SK-N-DZ (cell line): ENCODE measurements around the gene MRPL19. TPM values are rescaled to one million over a fixed set of nuclear protein-coding genes. Genes with fewer than 3 reads are reported as not detected.

ENCODE experiments used
- DNase-seq: peaks from one replicate; pipeline ENCODE4 v3.0.0-alpha.2; 2015; ENCODE audit warnings: low spot score
- polyA plus RNA-seq, 2 experiments: library from polyadenylated mRNA; depleted of rRNA; stranded (reverse); fragments of >200 nt; gene quantifications; 2 replicates each; pipeline ENCODE4 v1.2.3, GENCODE V29; 2014

The MRPL19 gene
- polyA plus RNA-seq (2014; cell fraction: cytosol; rRNA removed), result 43.6 and 57.3 TPM in 2 replicates
- 25.4 and 37.1 TPM in 2 replicates for polyA plus RNA-seq (2014; cell fraction: nucleus; rRNA removed)

DNA sequence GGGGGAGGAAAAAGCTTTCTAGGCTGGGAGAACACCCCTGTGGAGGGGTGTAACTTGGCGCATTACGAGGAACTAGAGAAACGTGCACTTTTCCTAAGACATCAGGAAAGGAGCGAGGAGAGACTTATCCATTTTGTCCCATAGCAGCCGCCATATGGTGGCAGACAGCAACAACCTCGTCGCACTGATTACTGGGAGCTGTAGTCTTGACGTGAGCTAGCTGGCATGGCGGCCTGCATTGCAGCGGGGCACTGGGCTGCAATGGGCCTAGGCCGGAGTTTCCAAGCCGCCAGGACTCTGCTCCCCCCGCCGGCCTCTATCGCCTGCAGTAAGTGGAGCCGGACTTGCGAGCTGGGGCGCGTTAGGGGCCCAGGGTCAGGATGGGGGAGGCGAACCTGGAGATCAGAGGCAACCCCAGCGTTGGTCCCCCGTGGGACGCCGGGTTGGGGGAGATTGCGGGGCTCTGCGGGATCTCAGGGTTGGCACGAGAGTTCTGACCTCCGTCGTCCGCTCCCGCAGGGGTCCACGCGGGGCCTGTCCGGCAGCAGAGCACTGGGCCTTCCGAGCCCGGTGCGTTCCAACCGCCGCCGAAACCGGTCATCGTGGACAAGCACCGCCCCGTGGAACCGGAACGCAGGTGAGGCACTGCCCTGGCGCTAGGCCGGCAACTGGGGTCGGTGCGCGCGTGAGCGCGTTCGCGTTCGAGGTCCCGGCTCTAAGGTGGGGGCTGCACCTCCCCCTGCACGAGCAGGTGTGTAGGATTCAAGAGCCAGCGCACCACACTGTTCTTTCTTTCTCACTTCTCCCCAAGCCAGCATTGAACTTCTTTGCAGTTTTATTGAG is at the start of gene MRPL19:
Gene MRPL19, plus strand, starts transcription at position 201 of the 843 bp plus-strand sequence. Its CDS starts 25 bp downstream, at position 226.
- DNase-seq, result peak; percentile 92

DNA sequence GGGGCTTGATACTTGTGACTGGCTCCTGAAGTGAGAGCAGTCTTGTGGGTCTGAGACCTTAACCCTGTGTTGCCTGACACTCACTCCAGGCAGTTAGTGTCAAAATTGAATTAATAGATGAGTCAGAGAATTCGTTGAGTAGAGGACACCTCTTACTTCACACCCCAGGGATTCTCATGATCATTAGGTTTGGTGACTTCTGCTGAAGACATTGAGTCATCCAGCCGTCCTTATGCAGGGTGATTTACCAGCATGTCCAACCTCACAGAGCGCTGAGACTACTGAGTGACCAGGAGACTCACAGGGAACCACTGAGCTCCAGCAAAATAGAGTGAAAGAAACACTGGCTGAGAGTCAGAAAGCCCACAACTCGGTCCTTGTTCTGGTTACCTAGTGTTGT is 49.8 kb upstream of the MRPL19 start:
- DNase-seq, result no peak

DNA sequence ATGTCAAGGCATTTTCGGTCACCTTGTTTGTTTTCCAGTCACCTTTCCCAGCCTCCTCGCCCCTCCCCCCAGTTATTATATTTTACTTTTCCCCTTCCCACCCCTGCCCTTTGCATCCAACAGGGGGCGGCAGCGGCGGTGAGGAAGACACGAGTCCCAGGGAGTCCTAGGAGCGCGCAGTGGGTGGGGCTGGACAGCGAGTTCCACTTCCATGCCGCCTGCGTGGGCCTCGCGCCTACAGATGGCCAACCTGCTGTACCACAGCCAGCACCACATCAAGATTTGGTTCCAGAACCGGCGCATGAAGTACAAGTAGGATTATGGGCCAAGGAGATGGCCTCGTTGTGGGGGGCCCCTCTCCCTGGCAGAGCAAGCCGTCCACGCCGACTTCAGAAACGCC is 48.6 kb upstream of the MRPL19 start:
- DNase-seq, result no peak

DNA sequence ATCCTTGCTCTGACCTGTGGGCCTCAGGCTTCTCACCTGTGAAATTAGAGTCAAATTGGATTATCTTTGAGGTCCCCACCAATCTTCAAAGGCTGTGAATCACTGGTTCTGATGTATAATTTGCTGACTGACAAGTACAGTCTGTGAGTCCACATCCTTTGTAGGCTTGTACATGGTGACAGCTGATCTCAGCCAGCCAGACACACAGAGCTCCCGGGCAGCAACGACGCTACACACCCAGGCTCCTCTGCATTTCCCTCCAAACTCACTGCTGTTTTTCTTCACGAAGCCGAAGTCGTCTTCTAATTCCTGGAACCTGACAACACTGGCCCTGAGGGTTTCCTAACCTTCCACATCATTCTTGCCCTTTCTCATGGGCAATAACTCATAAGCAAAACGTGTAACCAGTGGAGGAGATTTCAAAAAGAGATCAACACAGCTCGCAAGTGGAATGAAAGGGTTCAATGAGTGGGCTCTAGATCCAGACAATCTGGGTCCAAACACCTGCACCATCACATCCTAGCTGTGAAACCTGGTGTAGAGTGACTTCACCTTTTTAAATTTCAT is 47.9 kb upstream of the MRPL19 start:
- no peak for DNase-seq

DNA sequence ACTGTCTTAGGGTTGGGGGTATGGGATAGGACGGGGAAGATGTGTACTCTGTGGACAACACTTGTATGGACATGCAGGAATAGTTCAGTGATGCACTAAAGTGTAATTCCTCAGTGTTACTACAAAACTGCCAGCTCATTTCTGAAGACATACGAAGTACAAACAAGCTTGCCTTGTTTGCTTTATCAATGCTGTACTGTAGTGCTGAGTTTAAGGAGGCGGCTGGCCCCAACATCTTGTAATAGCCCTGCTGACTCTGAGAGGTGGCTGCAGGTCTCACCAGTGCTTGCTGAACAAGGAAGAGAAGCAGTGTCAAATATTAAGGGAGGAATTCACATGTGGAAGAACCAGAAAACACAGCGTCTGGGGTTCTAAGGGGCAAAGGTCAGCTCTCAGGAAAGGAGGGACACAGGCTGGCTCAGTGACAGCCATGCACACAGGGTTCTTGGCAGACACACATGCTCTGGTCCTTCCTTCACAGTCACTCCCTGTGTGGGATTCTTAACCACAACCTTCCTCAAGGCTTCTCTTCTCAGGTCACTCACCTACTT is 46.0 kb upstream of the MRPL19 start:
- DNase-seq, result no peak

DNA sequence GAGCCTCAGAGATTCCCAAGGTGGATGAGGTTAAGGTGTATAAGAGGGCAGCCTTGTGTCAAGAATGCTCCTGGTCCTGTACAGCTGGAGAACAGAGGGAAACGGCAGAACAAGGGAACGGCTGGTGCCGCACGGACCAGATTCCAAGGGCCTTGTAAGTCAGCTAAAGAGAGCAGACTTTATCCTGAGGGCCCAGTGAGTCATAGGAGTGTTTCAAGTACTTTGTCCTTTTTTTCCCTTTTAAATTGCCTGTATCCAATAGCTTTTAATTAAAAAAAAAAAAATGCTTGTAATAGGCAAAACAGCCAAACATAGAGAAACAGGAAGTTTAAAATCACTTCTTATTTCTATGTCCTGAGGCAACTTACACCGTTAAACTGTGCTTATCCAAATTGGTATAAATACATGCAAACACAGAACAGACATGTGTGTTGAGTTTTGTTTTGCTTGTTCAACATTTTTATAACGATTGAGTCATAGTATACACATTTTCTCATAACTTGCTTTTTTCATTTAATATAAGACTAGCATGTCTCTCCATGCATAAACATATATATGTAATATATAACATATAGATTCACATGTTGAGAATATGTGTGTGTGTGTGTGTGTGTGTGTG is 43.8 kb upstream of the MRPL19 start:
- no peak for DNase-seq

DNA sequence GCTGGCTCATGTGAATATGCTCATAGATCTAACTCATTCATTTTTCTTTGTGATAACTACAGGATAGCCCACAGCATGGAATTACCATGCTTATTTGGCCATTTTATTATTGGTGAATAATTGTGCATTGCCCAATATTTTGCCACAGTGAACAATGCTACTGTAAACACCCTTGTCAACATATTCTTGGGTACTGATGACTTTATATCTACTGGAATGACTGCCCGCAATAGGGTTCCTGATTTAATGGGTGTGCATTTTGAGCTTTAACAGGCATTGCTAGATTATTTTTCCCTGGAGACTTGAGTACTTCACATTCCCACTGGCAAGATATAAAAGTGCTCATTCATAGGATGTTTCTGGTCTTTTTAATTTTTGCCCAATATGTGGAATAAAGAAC is 43.1 kb upstream of the MRPL19 start:
- DNase-seq, result no peak

DNA sequence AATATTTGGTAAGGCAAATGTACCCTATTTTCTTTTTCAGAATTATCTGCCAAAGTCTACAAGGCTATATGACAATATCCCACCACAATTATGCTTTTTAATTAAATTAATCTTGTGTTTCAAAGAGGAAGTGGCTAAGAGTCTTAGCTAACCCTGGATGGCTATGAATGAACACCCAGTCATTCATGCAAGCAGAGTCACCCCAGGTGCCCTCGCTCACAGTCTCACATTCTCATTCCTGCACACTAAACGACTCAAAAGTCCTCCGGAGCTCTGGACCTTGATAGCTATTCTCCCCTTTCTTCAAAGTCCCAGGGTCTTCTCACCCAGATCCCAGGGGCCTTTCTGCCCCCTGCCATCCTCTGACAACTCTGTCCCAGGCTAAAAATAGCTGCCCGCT is 42.1 kb upstream of the MRPL19 start:
- no peak for DNase-seq

DNA sequence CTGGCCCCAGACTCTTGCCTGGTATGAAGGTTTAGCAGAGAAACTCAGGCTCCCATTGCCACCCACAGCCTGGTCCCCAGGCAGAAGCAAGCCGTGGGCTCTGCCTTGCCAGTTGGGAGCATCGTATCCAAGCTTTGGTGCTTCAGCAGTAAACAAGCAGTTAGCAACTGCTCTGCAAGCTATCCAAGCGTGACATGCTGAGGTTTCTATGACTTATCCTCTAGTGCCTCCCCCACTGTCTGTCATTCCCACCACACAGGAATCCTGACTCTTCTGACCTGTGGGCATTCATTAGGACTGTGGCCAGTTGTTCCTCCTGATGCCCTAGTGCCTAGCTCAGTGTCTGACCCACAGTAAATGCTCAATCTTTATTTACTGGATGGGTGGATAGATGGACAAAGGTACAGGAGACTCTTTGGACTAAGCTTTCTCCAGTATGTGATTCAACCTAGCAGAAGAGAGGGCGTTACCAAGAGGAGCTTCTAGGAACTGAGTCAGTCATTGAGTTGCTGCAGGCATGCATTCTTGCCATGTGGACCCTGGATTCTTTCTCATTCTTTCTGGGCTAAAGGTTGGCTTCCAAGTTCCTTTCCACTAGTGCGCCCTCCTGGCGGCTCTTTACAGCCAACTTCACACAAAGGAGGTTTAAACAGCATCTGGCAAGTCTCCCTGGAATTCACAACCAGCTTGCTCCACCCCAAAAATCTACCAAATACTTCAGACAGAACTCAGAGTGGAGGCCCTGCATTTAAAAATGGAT is 40.6 kb upstream of the MRPL19 start:
- DNase-seq, result no peak

DNA sequence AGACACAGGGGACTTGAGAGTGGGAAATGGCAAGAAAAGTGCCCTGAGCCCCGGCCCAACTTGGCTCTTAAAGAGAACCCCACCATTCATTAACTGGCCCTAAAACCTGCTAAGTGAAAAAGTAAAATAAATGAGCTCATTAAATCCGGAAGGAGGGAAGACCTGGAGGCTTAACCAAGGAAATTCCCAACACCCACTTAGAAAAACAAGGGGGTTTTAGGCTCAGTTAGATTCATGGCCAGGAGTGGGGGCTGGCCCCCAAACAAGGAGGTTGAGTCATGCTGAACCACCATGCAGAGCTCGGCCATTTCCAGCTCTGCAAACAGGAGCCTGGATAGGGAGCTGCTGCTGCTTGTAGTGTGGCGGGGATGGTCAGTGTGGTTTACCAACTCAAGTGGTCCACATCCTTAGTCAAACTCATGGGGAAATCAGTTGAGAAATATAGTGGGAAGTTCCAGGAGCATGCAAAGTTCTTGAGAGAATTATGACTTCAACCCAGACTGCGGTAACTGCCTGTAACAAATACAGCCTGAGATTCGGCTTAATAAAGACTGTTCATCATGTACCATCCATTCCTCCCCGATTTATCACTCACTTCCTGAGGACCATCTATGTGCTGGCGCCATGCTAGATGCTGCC is 39.7 kb upstream of the MRPL19 start:
- no peak for DNase-seq

DNA sequence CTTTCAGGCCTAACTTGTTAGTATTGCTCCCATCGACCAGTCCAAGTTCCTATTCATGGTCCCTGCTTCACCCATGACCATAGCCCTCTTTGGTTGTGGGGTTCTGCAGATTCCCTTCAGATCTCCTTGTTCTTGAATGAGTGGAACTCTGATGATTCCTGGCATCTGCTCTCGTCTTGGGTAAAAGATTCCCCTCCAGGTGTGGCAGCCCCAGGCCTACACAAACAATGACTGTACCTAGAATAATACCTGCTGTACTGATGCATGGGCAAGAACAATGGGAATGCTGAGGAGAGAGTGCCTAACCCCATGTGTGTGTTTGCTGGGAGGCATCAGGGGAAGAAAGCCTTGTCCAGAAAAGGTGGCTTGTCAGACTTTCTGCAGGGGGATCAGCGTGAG is 39.2 kb upstream of the MRPL19 start:
- DNase-seq, result no peak

DNA sequence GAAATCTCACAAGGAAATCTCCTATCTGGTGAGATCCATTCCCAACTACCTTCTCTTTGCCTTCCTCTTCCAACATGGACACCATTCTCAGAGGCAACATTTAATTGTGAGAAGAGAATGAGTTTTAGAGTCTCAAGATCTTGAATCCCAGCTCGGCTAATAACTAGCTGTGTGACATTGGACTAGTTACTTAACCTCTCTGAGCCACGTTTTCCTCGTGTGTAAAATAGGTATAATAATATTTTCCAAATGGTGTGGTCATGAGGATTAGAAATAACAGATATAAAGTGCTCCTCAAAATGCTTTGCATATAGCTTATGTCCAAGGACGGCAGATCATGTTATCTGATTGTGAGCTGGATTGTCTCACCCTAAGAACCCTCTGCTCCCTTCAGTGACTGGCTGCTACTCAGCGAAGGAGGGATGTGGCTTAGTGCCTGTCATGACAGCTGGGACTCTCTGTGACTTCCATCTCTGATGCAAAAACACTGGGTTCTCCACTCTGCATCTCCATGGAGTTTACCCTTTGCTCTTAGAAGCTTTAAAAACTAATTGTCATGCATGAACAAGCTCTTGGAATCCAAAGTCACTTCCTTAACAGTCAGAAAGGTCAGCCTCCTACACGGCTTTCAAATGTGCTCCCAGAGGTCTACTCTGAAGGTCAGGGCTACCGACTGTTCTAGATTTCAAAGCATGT is 38.4 kb upstream of the MRPL19 start:
- DNase-seq, result peak; percentile 8

DNA sequence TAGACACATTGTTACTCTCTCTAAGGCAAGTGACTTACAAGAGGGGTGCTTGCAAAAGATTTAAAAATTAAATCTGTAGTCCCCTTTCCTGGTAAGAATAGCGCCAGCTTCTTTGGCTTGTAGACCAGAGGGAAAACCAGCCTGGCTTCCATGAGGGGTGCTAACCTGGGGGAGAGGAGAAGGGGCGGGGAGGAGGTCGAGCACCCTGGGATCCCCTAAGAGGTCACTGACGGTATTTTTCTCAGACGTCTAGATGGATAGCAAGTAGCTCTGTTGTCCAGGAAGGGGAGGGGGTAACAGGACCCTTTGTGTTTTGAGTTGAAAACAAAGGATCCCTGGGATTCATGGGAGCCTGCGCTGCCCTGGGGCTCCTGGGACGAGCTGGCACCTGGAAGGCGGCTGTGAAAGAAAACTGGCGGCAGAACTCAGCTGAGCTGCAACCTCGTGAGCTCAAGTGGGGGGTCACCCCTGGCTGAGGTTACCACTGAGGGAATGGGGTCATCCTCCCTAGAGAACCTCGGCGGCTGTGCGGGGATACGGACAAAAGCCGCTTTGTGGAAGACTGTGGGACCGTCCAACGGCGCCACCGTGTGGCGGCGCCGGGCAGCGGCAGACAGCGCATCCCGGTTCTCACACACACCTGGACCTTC is 37.8 kb upstream of the MRPL19 start:
- peak; percentile 51 for DNase-seq

DNA sequence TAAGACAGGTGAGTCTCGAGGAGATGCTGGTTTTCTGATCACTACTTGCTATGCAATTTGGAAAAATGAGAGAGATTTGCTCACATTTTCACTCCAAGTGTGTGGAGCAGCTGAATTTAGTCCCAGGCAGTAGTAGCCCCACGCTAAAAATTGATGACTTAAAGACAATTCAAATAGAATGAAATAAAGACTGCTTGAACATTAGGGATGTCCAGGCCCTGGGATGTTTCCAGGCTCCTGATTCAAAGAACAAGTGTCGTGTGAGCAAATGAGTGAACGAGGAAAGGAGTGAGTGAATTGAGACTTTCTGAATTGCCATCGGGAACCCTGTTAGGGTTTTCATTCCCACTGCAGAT is 37.3 kb upstream of the MRPL19 start:
- DNase-seq, result no peak

DNA sequence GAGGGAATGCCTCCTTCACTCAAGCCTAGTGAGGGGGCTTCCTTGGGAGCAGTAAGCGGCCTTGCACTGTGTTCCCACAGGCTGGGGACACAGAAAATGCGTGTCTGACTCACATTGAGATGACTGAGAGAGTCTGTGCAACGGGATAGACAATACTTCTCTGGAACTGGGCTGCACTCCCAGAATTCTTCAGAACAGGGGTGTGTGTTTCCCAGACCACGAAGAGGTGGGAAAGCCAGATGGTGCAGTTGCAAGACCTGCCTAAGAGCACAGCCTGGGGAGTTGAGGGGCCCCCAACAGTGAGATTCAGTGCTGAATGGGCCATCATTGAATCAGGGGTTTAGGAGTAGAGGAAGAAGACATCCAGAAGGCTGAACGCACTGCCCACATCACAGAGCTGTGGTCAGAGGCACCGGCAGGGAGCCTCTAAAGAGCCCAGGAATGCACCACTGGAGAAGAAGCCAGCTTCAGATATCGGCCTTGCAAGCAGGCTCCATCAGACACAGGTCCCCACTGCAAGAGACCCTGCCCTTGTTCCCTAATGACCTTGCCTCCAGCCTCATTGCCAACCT is 36.6 kb upstream of the MRPL19 start:
- no peak for DNase-seq

DNA sequence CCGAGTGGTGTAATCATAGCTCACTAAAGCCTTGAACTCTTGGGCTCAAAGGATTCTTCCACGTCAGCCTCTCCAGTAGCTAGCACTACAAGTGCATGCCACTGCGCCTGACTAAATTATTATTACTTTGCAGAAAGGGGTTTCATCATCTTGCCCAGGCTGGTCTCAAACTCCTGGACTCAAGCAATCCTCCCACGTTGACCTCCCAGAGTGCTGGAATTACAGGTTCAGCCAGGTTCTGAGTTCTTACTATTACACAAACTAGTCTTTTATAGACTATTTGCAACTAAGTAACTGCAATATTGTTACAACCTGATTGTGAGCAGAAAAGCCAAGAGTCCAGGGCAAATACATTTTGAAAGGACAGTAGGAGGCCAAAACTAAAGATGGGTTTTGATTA is 35.9 kb upstream of the MRPL19 start:
- no peak for DNase-seq

DNA sequence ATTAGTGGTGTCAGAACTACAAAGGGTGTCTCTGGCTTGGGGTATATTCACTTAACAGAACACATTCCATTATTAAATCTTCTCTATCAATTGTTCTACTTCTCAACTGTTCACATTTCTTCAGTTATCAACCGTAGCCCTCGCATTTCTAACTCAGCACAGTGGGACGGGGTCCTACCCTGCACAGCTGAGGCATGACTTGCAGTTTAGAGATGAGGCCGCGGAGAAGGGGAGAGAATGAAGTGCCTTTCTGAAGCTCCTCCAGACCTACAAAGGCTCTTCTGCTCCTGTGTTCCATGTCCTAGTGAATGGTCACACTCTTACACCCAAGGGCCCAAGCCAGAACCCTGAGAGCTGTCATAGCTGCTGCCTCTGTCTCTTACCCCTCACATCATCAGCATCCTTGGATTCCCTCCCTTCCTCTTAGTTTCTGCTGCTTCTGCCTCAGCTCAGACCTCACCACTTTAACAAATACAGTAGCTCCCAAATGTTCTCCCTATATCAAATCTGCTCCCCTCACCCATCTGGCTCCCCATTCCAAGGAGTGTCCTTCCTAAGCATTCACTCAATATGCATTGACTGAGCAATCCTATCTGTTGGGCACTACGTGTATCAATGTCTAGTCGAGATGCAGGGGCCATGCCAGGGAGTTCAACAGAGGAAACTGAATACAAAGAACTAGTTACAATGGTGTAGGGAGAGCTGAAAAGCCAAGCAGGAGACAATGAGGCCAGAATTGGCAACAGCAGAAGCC is 34.3 kb upstream of the MRPL19 start:
- no peak for DNase-seq

DNA sequence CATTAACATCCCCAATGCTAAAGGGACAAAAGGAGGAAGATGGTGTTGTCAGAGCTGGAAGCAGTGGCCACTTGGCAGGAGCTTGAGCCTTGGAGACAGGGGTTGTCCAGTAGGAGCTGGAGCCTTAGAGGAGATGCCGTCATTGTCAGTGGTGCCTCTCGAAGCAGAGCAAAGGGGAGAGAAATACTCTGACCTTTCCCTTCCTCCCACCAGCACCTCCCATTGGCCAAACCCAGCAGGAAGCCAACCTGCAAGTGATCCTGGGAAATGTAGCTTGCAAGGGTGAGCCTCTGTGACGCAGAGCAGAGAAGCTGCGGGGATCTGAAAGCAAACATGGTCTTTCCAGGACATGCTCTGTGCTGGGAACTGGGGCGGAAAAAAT is 33.7 kb upstream of the MRPL19 start:
- no peak for DNase-seq

DNA sequence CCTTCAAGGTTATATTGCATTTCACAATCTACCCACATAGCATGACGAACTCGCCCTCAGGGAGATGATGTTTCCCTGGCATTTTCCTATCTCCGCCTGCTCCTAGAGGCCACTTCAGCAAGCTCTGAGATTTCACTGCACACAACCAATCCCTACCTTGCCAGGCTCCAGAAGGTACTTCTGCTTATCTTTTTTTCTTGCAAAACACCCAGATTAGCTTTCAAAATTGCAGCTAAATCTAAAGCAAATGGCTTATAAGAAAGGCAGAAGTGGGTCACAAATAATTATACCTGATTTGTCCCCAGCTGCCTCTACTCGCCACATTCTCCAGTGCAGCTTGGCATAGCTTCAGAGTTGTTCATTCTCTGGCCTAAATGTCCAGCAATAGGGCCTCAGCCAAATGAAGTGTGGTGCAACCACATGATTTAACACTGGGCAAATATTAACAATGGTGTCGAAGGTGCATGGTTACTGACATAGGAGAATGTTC is 32.4 kb upstream of the MRPL19 start:
- no peak for DNase-seq
